ENCODE measurements around the gene FOXA2.

The FOXA2 gene

DNA sequence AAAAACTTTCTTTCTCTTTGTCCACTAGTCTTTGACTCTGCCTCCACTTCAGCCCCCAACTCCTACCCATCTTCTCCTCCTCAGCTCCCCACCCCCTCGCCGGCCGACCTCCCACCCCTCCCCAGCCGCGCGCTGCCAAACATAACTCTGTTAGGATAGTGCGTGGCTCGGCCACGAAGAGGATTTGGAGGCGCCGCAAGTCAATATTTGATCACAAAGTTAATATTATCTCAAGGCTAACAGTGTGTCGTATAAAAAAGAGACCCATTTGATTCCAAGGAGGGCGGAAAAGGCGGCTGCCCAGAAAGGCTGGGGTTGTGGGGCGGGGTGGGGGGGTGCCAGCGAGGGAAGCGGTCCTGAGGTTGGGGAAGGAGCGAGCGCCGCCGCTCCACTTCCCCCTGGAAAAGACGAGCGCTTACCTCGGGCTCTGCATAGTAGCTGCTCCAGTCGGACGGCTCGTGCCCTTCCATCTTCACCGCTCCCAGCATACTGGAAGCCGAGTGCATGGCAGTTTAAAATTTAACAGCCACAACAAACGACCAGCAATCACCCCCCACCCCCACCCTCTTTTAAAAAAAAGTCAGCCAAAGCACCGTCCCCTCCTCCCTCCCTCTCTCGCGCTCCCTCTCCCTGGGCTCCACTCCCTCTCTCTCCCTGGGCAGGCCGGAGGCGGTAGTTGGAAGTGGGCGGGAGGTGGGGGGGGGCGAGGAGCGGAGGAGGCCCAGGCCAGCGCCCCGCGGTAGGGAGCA lies 425 bp downstream of the FOXA2 start:
- DNase-seq, result no peak

DNA sequence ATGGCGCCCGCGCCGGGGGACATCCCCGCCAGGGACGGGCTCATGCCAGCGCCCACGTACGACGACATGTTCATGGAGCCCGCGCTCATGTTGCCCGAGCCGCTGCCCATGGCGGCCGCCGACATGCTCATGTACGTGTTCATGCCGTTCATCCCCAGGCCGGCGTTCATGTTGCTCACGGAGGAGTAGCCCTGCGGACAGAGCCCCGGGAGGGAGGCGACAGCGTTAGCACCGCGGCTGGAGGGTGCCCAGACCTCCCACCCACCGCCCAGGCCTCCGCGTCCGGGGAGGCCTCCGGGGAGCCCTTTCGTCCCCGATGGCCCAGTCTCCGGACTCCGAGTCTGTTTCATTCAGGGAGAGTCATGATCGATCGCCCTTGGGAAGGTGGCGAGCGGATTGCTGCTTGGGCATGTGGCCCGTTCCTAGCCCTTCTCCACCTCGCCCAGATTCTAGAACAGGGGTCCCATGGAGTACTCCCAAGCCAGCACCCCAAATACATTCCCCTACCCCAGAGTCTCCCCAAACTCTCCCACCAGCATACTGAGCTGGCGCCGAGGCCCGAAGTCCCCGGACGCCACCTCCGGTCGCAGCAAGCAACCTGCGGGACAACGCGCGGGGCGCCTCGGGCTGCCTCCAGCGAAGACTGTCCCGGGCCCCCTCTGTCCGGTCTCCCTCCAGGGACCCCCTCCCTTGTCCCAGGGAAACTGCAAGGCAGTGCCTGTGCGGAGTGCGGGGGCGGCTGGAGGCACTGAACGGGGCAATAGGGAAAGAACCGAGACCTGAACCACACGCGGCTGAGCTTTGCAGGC lies 1.2 kb downstream of the FOXA2 start:
- DNase-seq, result no peak

DNA sequence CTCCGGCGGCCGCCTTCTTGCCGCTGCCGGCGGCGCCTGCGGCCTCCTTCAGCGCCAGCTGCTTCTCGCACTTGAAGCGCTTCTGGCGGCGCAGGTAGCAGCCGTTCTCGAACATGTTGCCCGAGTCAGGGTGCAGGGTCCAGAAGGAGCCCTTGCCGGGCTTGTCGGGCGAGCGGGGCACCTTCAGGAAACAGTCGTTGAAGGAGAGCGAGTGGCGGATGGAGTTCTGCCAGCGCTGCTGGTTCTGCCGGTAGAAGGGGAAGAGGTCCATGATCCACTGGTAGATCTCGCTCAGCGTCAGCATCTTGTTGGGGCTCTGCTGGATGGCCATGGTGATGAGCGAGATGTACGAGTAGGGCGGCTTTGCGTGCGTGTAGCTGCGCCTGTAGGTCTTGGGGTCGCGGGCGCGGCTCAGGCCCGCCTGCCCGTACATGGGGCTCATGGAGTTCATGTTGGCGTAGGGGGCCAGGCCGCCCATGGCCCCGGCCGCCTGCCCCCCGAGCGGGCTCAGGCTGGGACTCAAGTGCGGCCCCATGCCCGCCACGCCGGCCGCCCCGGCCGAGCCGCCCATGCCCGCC lies 1.9 kb downstream of the FOXA2 start:
- no peak for DNase-seq

DNA sequence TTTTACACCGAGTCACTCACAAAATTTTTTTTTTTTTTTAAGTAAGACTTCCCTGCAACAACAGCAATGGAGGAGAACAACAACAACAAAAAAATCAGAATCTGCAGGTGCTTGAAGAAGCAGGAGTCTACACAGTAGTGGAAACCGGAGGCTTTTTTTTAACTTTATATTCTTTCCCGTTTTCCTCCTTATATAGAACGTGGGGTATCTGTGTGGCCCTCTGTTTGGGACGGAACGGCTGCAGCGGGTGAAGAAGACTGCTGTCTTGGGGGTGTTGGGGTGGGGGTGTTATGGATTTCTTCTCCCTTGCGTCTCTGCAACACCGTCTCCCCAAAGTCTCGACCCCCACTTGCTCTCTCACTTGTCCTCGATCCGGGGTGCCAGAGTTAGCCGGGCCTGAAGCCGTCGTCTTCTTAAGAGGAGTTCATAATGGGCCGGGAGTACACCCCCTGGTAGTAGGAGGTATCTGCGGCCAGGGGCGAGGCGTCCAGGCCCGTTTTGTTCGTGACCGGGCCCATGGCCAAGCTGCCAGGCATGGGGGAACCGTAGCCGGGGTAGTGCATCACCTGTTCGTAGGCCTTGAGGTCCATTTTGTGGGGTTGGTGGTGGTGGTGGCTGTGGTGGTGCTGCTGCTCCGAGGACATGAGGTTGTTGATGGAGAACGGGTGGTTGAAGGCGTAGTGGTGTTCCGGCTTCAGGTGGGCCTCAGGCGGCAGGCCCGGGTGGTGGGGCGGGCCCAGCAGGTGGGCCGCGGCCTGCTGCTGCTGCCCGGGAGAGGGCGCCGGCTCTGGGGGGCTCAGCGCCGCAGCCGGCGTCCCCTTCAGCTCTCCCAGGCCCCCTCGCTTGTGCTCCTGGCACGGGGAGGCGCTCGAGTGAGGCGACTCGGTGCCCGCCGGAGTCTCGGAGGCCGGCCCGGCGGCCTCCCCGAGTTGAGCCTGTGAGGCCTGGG lies 2.7 kb downstream of the FOXA2 start:
- DNase-seq, result no peak

DNA sequence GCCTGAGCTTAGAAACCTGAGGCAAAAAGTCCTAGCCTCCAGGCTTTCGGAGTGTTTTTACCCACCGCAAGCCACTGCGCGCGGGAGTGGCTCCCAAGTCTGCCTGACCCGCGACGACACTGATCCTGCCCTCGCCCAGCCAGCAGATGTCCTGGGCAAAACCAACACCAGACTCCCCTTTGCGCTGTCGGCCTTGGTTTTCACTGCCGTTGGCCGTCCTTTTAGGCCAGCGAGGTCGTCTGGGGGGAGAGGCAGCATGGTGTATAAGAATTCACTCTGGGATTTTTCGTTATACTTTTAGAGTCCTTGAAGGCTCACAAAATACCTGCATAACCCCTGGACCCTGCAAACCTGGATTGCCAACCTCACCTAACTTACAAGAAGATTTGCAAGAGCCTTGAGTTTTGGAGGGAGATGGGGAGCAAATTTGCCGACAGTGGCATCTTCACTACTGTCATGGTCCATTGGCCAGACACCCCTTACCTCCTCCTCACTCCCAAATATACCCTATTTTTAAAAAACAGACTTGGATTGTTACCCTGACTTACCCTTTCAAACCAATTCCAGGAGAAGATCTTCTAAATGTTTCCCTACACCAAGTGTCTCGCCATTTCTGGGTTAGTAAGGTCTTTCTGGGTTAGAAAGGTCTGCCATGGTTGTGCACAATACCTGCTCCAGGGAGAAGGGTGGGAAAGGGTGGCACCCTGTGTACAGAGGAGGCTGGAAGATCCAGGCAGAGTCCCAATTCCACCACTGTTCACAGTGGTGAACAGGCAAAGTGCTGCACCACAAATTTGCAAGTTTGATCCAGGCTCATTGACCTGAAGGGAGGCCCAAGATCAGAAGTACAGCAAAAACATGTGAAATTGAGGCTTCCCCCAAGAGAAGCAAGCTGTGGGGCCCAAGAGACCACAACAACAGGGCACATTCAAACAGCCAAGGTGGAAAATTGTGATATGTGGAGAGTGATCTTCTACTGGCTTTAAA lies 4.4 kb downstream of the FOXA2 start:
- DNase-seq, result no peak

DNA sequence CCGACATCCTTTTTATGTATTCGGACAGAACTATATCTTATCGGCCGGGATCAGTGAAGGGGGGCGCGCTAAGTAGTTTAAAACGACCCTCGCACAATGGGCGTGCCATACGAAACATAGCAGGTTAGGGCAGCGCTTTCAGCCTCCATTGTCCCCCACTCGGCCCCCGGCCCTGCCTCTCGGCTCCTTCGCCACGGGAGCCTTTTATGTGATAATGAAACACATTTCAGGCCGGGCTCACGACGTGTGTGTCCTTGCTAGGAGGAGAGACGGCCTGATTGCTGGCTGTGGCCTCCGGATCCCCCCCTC lies 5.3 kb downstream of the FOXA2 start:
- no peak for DNase-seq

DNA sequence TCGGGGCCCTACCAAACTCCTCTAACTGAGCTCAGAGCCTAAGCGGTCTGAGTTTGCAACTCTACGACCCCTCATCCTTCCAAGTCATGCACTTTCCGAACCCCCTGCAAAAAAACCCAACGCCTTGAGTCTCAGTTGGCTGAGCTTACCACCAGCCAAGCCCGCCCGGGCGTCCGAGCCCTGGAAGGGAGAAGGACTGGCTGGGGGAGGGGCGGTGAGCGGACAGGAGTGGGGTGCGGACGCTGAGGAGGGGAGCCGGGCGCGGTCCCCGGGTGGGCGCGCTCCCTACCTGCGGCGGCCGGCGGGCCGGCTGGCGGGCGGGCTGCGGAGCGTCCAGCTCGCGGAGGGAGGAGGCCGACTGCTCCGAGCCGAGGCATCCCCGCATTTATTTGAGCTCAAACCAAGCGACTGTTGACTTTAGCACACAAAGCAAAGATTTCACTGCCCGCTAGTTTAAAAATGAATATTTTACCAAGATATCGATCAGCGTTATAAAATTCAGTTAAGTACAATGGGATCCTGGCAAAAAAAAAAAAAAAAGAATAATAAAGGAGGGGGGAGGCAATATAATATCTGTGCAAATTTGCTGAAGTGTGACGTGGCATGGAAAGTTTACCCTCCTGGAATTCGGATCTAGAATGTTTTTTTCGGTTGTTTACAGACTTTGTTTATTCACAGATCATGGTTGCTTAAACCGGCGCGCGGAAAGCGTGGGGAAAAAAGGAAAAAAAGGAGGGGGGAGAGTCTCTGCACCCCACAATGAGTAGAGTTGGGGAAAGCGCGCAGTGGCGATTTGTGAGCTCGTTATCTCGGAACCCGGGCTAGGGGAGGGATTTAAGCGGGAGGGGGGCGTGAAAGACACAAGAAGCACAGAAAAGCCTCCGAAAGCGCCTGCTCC lies 5.9 kb downstream of the FOXA2 start:
- DNase-seq, result no peak

DNA sequence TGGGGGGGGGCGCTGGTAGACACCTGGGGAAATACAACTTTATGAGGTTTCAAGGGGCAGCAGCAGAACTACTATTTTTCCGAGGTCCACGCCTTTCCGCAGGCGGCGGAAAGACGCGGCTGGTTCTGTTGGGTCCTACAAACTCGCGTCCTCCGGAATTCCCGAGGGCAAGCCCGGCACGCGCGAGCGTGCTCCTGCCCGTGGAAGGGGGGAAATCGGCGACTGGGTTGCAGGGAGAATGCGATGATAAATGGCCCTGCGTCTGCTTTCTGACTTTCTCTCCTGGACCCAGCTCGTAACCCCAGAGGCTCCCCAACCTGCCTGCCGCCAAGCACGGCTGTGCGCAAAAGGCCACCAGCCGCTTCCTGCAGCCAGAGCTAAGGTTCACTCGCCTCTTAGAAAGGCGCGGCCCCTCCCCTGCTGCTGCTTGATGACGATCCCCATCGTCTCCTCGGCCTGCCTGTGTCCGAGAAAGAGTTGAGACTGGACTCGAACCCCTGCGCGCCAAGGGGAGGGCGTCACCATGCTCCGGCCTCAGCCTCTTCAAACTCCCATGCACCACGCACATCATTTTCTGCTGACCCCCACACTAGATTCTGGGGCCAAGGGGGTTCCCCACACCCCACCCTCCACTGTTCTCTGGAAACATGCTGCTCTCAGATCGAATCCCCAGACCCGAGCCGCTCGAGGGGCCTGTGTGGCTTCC lies 6.7 kb downstream of the FOXA2 start:
- DNase-seq, result no peak

DNA sequence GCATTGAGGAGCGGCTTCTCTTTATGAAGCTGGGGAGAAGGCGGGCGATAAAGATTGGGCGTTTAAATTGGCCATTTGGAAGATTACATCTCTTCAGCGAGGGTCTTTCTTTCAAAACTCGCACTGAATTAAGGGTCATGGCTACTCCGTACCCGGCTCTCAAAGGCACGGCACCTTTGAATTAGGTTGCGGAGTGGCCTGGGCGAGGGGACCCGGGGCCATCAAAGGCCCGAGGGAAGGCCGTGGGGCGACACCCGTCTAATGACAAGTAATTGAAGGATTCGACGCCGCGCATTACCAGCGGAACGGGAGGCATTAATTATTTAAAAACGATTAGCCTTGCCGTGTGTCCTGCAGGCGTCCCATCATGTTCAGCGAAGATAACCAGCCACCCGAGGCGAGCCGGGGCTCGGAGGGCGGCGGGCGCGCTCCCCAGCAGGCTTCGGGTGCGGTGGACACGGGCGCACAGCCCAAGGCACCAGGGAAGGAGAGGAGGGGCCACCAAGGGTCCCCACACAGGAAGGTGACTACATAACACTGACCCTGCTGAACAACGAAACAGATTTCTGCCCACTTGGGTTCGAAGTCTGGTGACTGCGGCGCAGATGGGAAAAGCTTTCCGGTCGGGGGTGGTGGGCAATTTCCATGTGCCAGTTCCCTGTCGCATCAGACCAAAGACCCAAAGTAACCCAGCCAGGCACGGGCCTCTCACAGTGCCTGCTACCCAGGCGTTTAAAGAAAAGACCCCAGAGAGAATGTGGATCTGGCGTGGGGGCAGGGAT lies 7.4 kb downstream of the FOXA2 start:
- no peak for DNase-seq

DNA sequence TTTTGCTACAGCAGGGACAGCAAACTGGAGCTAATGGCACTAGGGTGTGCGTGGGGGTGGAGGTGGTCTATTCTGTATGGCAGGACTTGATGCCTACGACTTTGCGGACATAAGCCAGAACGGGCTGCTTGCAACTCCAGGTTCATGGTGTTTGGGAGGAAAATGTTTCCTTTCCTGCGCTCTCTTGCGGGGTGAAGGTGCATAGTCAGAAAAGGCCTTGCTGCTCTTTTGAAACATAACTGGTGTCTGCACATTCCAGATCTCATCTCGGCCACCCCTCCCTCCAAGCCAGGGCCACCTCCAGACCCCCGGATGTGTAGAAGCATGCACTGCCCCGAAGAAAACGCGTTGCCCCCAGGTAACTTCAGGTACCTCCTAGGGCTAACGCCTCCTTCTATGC lies 8.1 kb downstream of the FOXA2 start:
- no peak for DNase-seq

DNA sequence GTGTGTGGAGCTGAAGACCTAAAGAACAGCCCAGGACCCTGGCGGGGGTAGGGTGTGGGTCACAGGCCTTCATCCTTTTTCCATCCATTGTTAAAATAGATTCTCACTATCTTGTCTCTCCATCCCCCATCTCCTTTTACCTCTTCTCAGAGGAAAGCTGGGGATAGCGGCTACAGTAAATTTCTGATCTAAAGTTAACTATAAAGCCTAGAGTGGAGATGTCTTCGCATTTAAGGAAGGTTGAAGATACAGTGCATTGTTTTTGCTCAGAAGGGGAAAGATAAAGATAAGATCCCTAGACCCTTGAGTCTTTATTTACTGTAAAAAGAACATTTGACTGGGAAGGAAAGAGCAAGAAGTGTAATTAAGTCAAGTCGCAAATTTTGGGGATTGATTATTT lies 8.6 kb downstream of the FOXA2 start:
- no peak for DNase-seq

DNA sequence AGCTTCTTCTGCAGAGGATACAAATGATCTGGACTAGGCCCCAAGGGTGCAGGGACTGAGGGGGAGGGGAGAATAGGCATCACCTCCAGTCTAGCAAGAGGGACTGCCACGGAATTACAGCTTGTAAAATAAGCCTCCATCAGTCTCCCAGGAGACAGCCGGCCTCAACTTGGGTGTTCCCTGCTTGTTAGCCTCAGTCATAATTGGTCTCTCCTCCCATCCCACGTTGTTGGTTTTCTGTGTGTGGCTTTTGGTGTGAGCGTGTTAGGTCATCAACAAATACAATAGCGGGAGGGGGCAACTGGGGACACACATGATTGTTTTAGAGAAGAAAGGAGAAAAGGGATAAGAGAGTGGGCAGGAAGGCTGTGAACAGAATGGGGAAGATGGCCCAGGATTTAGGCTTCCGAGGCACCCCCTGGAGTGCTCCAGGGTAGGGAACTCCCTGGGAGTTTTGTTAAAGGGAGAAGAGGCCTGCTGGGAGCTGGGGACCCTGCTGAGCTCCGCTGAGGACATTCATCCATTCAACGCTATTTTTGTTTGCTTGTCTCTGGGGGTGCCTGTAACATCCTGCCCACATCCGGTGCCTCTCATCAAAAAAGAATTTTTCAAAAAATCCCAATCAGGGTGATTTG lies 9.2 kb downstream of the FOXA2 start:
- DNase-seq, result no peak

DNA sequence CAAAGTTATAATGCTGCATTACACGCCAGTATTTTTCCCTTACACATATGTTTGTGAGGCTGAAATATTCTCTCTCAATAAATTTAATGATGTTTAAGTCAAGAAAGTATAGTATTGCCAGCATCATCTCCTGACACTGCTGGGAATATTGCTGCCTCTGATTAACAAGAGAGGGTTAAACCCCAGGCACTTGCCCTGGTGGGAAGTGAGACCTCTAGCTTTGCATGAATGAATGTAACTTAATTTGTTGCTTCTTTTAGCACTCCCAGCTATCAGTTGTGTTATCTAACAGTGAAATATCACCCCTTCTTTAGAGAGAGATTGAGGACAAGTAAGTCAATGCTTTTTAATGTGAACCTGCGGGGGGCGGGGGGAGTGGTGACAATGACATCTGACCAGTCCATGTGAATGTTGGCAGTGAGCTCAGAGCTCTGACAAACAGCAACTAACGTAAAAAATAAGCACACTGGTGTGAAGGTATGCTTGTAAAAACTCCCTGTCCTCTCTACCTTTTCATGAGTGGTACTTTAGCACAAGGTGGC lies 9.8 kb downstream of the FOXA2 start:
- no peak for DNase-seq

DNA sequence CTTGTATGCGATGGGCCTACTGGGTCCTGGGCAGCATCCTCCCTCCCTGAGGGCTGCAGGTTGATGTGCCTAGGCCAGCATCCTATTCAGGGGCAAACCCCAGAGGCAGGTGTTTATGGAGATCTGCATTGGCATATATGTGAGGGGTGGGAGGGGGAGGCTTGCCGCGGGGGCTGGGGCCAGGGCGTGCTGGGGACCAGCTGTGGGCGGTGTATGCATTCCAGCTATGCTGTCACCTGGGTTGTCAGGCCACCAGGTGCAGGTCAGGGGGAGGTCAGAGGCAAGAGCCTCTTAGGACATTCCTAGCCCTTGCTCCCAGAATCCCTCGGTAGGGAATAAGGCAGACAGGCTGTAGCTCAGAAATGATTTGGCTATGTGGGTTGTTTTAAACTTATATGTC lies 11.9 kb downstream of the FOXA2 start:
- no peak for DNase-seq

DNA sequence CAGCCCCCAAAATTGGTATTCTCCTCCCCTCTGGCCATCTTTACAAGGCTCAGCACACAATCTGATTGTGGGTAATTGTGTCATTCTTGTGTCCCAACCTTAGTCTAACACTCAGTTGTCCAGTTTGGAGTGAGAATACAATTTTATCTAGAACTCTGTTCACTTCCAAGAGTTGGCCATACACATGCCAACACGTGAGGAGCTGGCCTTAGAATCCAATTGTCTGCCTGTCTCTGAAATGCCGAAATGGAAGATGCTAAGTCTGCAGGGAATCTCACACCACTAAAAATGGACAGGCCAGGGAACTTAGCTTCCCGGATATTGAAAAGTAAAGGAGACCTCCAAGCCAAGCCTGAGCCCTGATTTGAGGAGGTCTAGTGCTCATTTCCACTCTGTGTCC lies 12.3 kb downstream of the FOXA2 start:
- DNase-seq, result no peak

DNA sequence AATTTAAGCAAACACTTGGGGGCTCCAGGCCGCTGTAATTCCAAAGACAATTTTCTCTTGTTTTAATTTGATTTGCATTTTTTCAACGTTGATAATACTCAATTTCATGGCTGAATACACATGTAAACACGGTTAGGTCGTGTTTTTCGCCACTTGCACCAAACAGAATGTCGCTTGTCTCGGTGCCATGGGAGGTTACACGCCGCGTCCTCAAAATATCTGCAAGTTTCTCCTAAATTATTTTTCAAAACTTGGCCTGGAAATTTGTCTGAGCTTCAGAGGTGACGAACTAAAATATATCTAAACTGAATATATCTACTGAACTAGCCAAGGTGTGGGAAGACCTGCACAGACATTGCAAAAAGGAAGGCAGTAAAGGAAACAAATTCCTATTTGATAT lies 15.0 kb downstream of the FOXA2 start:
- DNase-seq, result no peak

DNA sequence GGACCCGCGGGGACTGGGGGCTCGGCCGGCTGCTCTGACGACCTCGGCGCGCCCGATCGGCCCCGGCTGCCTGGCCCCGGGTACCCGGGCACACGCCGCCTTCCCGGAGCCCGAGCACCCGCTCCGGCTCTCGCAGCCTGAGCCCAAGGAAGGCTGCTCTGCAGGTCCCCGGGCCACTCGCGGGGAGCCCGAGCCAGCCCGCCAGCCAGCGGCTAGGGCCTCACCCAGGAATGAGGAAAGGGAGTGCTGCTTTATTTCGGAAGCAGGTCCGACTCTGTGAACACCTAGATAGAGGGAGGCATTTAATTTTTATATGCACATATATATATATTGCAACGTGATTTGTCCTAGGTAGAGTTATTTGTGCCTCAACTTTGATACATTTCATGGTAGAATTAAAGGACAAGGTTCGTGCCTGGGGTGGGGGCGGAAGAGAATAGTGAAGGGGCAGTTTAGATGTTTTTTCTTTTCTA lies 15.5 kb downstream of the FOXA2 start:
- no peak for DNase-seq
